Activated naive CD8-positive, alpha-beta T cell treated with anti-CD3 and anti-CD28 coated beads for 36 hours (primary cell): ENCODE measurements around the gene SLC35G2. TPM values are rescaled to one million over a fixed set of nuclear protein-coding genes. Genes with fewer than 3 reads are reported as not detected.
"Not testable (repeated sequence)": the region's sequence is repeated elsewhere in the genome, so short reads cannot be mapped to it uniquely, and the experiment has no call there.

ENCODE experiments used
- DNase-seq: peaks from one replicate; pipeline ENCODE4 v3.0.0; 2021
- H3K27ac Mint-ChIP-seq: one replicate; pipeline ENCODE4 v1.8.0; 2022; ENCODE audit warnings: mild to moderate bottlenecking, moderate library complexity, mixed read lengths
- H3K27me3 Mint-ChIP-seq: one replicate; pipeline ENCODE4 v1.8.0; 2022; ENCODE audit warnings: mild to moderate bottlenecking, mixed read lengths
- H3K36me3 Mint-ChIP-seq: one replicate; pipeline ENCODE4 v1.8.0; 2021; ENCODE audit warnings: mild to moderate bottlenecking, mixed read lengths
- H3K4me1 Mint-ChIP-seq: one replicate; pipeline ENCODE4 v1.8.0; 2021; ENCODE audit warnings: mixed read lengths
- H3K4me3 Mint-ChIP-seq: one replicate; pipeline ENCODE4 v1.8.0; 2022; ENCODE audit warnings: mild to moderate bottlenecking, moderate library complexity, mixed read lengths
- H3K9me3 Mint-ChIP-seq: one replicate; pipeline ENCODE4 v1.8.0; 2022; ENCODE audit warnings: mixed read lengths
- total RNA-seq, 2 experiments: library from RNA; stranded (reverse); gene quantifications; one replicate each; pipeline ENCODE4 v1.2.3, GENCODE V29; 2021

The SLC35G2 gene
- total RNA-seq = 1 to 10 TPM; 1.9 to 2.3 TPM

GRCh38 chr3:136818769-136819391 is at the start of gene SLC35G2:
SLC35G2 (plus strand) TSS chr3:136819126; CDS start chr3:136854461, 35,335 bp downstream.
- peaks cover 18% of the 10 kb centered on the region for H3K4me1 Mint-ChIP-seq

GRCh38 chr3:136772709-136773108 is 46.2 kb upstream of the SLC35G2 start:
- DNase-seq = no peak
- Mint-ChIP-seq H3K4me1 (no peaks in the 10 kb centered on the region), H3K4me3 (no peak overlapping the region), H3K27me3 (no peaks in the 10 kb centered on the region), H3K9me3 (no peaks in the 10 kb centered on the region), H3K27ac (no peak overlapping the region), H3K36me3 (no peaks in the 10 kb centered on the region)

More at GRCh38 chr3:136818769-136819391, at the start of gene SLC35G2:
- Mint-ChIP-seq H3K36me3 (peaks cover 4% of the 10 kb centered on the region), H3K4me3 (peak within 1 kb of the TSS; percentile 83), H3K9me3 (peaks cover 6% of the 10 kb centered on the region), H3K27me3 (peaks cover 58% of the 10 kb centered on the region), H3K27ac (peak within 1 kb of the TSS; percentile 81)
- peak; percentile 58 for DNase-seq

GRCh38 chr3:136778865-136779264 is 40.1 kb upstream of the SLC35G2 start:
- Mint-ChIP-seq H3K27ac (no peak overlapping the region), H3K36me3 (no peaks in the 10 kb centered on the region)

GRCh38 chr3:136780741-136781140 is 38.2 kb upstream of the SLC35G2 start:
- DNase-seq = no peak
- Mint-ChIP-seq H3K4me3 (no peak overlapping the region), H3K27ac (no peak overlapping the region), H3K27me3 (no peaks in the 10 kb centered on the region), H3K36me3 (no peaks in the 10 kb centered on the region), H3K9me3 (no peaks in the 10 kb centered on the region), H3K4me1 (no peaks in the 10 kb centered on the region)

More at GRCh38 chr3:136778865-136779264, 40.1 kb upstream of the SLC35G2 start:
- no peaks in the 10 kb centered on the region for H3K27me3 Mint-ChIP-seq
- no peaks in the 10 kb centered on the region for H3K9me3 Mint-ChIP-seq
- no peaks in the 10 kb centered on the region for H3K4me1 Mint-ChIP-seq
- H3K4me3 Mint-ChIP-seq = no peak overlapping the region
- no peak for DNase-seq

- peaks cover 12% of the 10 kb centered on the region for H3K4me1 Mint-ChIP-seq
- H3K4me3 Mint-ChIP-seq = no peak overlapping the region
- no peak overlapping the region for H3K27ac Mint-ChIP-seq
- no peaks in the 10 kb centered on the region for H3K9me3 Mint-ChIP-seq
- no peaks in the 10 kb centered on the region for H3K27me3 Mint-ChIP-seq
- no peaks in the 10 kb centered on the region for H3K36me3 Mint-ChIP-seq
- DNase-seq = no peak
These were observed 35.2 kb upstream of the SLC35G2 start for GRCh38 chr3:136783708-136784191.

GRCh38 chr3:136787349-136787748 is 31.6 kb upstream of the SLC35G2 start:
- Mint-ChIP-seq H3K27ac (no peak overlapping the region), H3K36me3 (no peaks in the 10 kb centered on the region), H3K4me1 (peaks cover 12% of the 10 kb centered on the region), H3K9me3 (no peaks in the 10 kb centered on the region), H3K4me3 (no peak overlapping the region), H3K27me3 (peaks cover 3% of the 10 kb centered on the region)
- DNase-seq = peak; percentile 9

GRCh38 chr3:136788154-136788553 is 30.8 kb upstream of the SLC35G2 start:
- peaks cover 3% of the 10 kb centered on the region for H3K27me3 Mint-ChIP-seq
- H3K4me1 Mint-ChIP-seq = peaks cover 12% of the 10 kb centered on the region
- DNase-seq = no peak
- H3K9me3 Mint-ChIP-seq = no peaks in the 10 kb centered on the region
- H3K27ac Mint-ChIP-seq = no peak overlapping the region
- H3K4me3 Mint-ChIP-seq = no peak overlapping the region
- H3K36me3 Mint-ChIP-seq = no peaks in the 10 kb centered on the region

- peaks cover 6% of the 10 kb centered on the region for H3K27me3 Mint-ChIP-seq
- no peak overlapping the region for H3K27ac Mint-ChIP-seq
- no peaks in the 10 kb centered on the region for H3K36me3 Mint-ChIP-seq
- no peaks in the 10 kb centered on the region for H3K9me3 Mint-ChIP-seq
- H3K4me1 Mint-ChIP-seq = peaks cover 12% of the 10 kb centered on the region
- H3K4me3 Mint-ChIP-seq = no peak overlapping the region
- no peak for DNase-seq
These were observed 28.9 kb upstream of the SLC35G2 start for GRCh38 chr3:136789976-136790375.

GRCh38 chr3:136790786-136791185 is 28.1 kb upstream of the SLC35G2 start:
- Mint-ChIP-seq H3K27ac (no peak overlapping the region), H3K27me3 (peaks cover 6% of the 10 kb centered on the region), H3K9me3 (no peaks in the 10 kb centered on the region), H3K4me1 (peaks cover 12% of the 10 kb centered on the region), H3K36me3 (no peaks in the 10 kb centered on the region), H3K4me3 (no peak overlapping the region)
- no peak for DNase-seq

- H3K27me3 Mint-ChIP-seq = peaks cover 6% of the 10 kb centered on the region
- no peak overlapping the region for H3K27ac Mint-ChIP-seq
- DNase-seq = no peak
- no peaks in the 10 kb centered on the region for H3K36me3 Mint-ChIP-seq
- H3K4me1 Mint-ChIP-seq = no peaks in the 10 kb centered on the region
- no peak overlapping the region for H3K4me3 Mint-ChIP-seq
- H3K9me3 Mint-ChIP-seq = no peaks in the 10 kb centered on the region
These were observed 26.2 kb upstream of the SLC35G2 start for GRCh38 chr3:136792556-136793330.

- not testable (repeated sequence) for H3K27me3 Mint-ChIP-seq, H3K36me3 Mint-ChIP-seq, H3K4me1 Mint-ChIP-seq, DNase-seq, H3K9me3 Mint-ChIP-seq, H3K4me3 Mint-ChIP-seq, H3K27ac Mint-ChIP-seq
These were observed 17.8 kb upstream of the SLC35G2 start for GRCh38 chr3:136801146-136801545.

GRCh38 chr3:136802481-136802996 is 16.4 kb upstream of the SLC35G2 start:
- no peak overlapping the region for H3K27ac Mint-ChIP-seq
- no peak overlapping the region for H3K4me3 Mint-ChIP-seq
- no peaks in the 10 kb centered on the region for H3K4me1 Mint-ChIP-seq
- H3K27me3 Mint-ChIP-seq = no peaks in the 10 kb centered on the region
- H3K36me3 Mint-ChIP-seq = no peaks in the 10 kb centered on the region
- DNase-seq = no peak
- no peaks in the 10 kb centered on the region for H3K9me3 Mint-ChIP-seq

GRCh38 chr3:136804141-136804540 is 14.8 kb upstream of the SLC35G2 start:
- Mint-ChIP-seq H3K9me3 (no peaks in the 10 kb centered on the region), H3K4me1 (no peaks in the 10 kb centered on the region), H3K36me3 (no peaks in the 10 kb centered on the region), H3K4me3 (no peak overlapping the region), H3K27me3 (no peaks in the 10 kb centered on the region), H3K27ac (no peak overlapping the region)
- no peak for DNase-seq

GRCh38 chr3:136804813-136805212 is 14.1 kb upstream of the SLC35G2 start:
- Mint-ChIP-seq H3K4me1 (no peaks in the 10 kb centered on the region), H3K9me3 (no peaks in the 10 kb centered on the region), H3K4me3 (no peak overlapping the region), H3K27ac (no peak overlapping the region), H3K27me3 (no peaks in the 10 kb centered on the region), H3K36me3 (no peaks in the 10 kb centered on the region)
- no peak for DNase-seq

- H3K4me1 Mint-ChIP-seq = no peaks in the 10 kb centered on the region
- no peak for DNase-seq
- no peaks in the 10 kb centered on the region for H3K36me3 Mint-ChIP-seq
- no peak overlapping the region for H3K27ac Mint-ChIP-seq
- H3K27me3 Mint-ChIP-seq = no peaks in the 10 kb centered on the region
- no peaks in the 10 kb centered on the region for H3K9me3 Mint-ChIP-seq
- H3K4me3 Mint-ChIP-seq = no peak overlapping the region
These were observed 13.1 kb upstream of the SLC35G2 start for GRCh38 chr3:136805795-136806194.
